ENCODE data around the gene GMDS. TPM values are rescaled to one million over a fixed set of nuclear protein-coding genes. Genes with fewer than 3 reads are reported as not detected.

GMDS gene
- total and polyA plus RNA-seq, 2 donors (not counting 3 experiments of a cell fraction or from before 2014, with no cell fraction given): 9.8 to 23.5 TPM

- dilution Hi-C loops (cut with MboI; ENCODE audit: extremely low pct_ligation_motif_present, low sequenced_read_pairs): no loop called here
- CTCF ChIA-PET: interaction anchor here (0.7 kb wide), 1 partner anchor 17 kb away, joined by 3 read pairs; no protein-coding TSS in a partner anchor
- FAIRE-seq: no peak
These were observed 21.4 kb upstream of the GMDS start for GRCh38 chr6:2266841-2267240.

More at GRCh38 chr6:2266841-2267240, 21.4 kb upstream of the GMDS start:
- Histone ChIP-seq H3K9me3 (replicated peaks; ENCODE audit: control insufficient read depth, insufficient read depth, low read length) (no peaks in the 10 kb centered on the region), H3K9me1 (replicated peaks; ENCODE audit: control insufficient read depth, extremely low read depth, insufficient read depth, low read length) (no peaks in the 10 kb centered on the region), H3K4me2 (ENCODE audit: insufficient read depth, low read length) (no peak overlapping the region), H4K20me1 (replicated peaks; ENCODE audit: control insufficient read depth, extremely low read depth, insufficient read depth, low read length) (no peaks in the 10 kb centered on the region), H3K9ac (replicated peaks; ENCODE audit: extremely low read depth, insufficient read depth, low read length) (no peak overlapping the region), H3K4me3 (replicated peaks in 1 of 3; ENCODE audit: insufficient read depth in 1 of 3, low read depth in 1 of 3, low read length in 3 of 3) (no peak overlapping the region), H2AFZ (ENCODE audit: low read depth, low read length) (no peak overlapping the region), H3K36me3 (ENCODE audit: control insufficient read depth in 2 of 2, extremely low read depth in 1 of 2, insufficient read depth in 2 of 2, low read length in 2 of 2) (peaks cover 0 to 2% of the 10 kb centered on the region in 2 experiments), H3K27ac (ENCODE audit: insufficient read depth, low read depth, low read length) (no peak overlapping the region), H3K27me3 (ENCODE audit: control insufficient read depth in 2 of 2, insufficient read depth in 2 of 2, low read length in 2 of 2) (no peaks in the 10 kb centered on the region), H3K79me2 (ENCODE audit: control insufficient read depth, insufficient read depth, low read length) (no peaks in the 10 kb centered on the region), H3K4me1 (ENCODE audit: control insufficient read depth, extremely low read depth, insufficient read depth, low read length) (no peaks in the 10 kb centered on the region)
- POLR2A ChIA-PET: no interaction called here
- intact Hi-C loops (cut with micrococcal nuclease): no loop called here
- BruUV-seq (replicated peaks): no TSS peak
- TF ChIP-seq POLR2AphosphoS5 (IDR thresholded peaks at IDR 0.05; ENCODE audit: insufficient read depth, low read depth, low read length): no peak
- TF ChIP-seq CTCF (IDR thresholded peaks at IDR 0.05; ENCODE audit: extremely low read depth in 1 of 2, insufficient read depth in 1 of 2, low read depth in 1 of 2, low read length in 2 of 2): no peak
- no peak for TF ChIP-seq FOS (IDR thresholded peaks at IDR 0.05; ENCODE audit: borderline replicate concordance, insufficient read depth, low read length)
- no peak for TF ChIP-seq EZH2 (IDR thresholded peaks at IDR 0.05; ENCODE audit: borderline replicate concordance, low read depth, low read length, severe bottlenecking)
- no peak for TF ChIP-seq MAX (IDR thresholded peaks at IDR 0.05; ENCODE audit: insufficient read depth, insufficient read length)
- TF ChIP-seq GATA2 (IDR thresholded peaks at IDR 0.05; ENCODE audit: insufficient read depth, insufficient read length, low read depth, low read length): no peak
- no peak for TF ChIP-seq POLR2A (IDR thresholded peaks at IDR 0.05; ENCODE audit: low read depth, low read length)
- no peak for TF ChIP-seq MYC (IDR thresholded peaks at IDR 0.05; ENCODE audit: low read depth, low read length)
- no peak for TF ChIP-seq JUN (IDR thresholded peaks at IDR 0.05; ENCODE audit: borderline replicate concordance, insufficient read depth, insufficient read length, low read depth)
- peak; percentile 14 for DNase-seq (ENCODE audit: low read depth, low spot score)

All from endothelial cell of umbilical vein (primary cell).